ENCODE measurements around the gene NBEA. TPM values are rescaled to one million over a fixed set of nuclear protein-coding genes. Genes with fewer than 3 reads are reported as not detected.

The NBEA gene
- total RNA-seq, 1 donor from 2014 or later: 3.9 TPM

GRCh38 chr13:35498231-35498630, 556.2 kb downstream of the NBEA start:
- ChIA-PET CTCF (no interaction called here), POLR2A (no interaction called here)
- no peaks in the 10 kb centered on the region for H3K4me1 Mint-ChIP-seq
- H3K27me3 Mint-ChIP-seq: no peaks in the 10 kb centered on the region
- H3K4me3 Mint-ChIP-seq: no peak overlapping the region
- no peak for DNase-seq
- H3K36me3 Mint-ChIP-seq (ENCODE audit: low read depth): no peaks in the 10 kb centered on the region
- intact Hi-C loops (cut with micrococcal nuclease): no loop called here
- peaks cover 8% of the 10 kb centered on the region for H3K9me3 Mint-ChIP-seq
- no peak overlapping the region for H3K27ac Mint-ChIP-seq
- TF ChIP-seq CTCF (IDR thresholded peaks at IDR 0.05): no peak
- no peak for ATAC-seq (ENCODE audit: low read depth)

- ChIA-PET POLR2A (no interaction called here), CTCF (no interaction called here)
- Mint-ChIP-seq H3K36me3 (ENCODE audit: low read depth) (no peaks in the 10 kb centered on the region), H3K4me3 (no peak overlapping the region), H3K9me3 (peaks cover 6% of the 10 kb centered on the region), H3K27me3 (no peaks in the 10 kb centered on the region), H3K4me1 (no peaks in the 10 kb centered on the region), H3K27ac (no peak overlapping the region)
- no peak for TF ChIP-seq CTCF (IDR thresholded peaks at IDR 0.05)
- intact Hi-C loops (cut with micrococcal nuclease): no loop called here
- DNase-seq (no peak), ATAC-seq (ENCODE audit: low read depth) (no peak)
Measured at GRCh38 chr13:35499196-35499662, 557.2 kb downstream of the NBEA start.

- ChIA-PET CTCF (no interaction called here), POLR2A (no interaction called here)
- H3K4me3 Mint-ChIP-seq: no peak overlapping the region
- no peaks in the 10 kb centered on the region for H3K4me1 Mint-ChIP-seq
- H3K36me3 Mint-ChIP-seq (ENCODE audit: low read depth): no peaks in the 10 kb centered on the region
- no peak overlapping the region for H3K27ac Mint-ChIP-seq
- ATAC-seq (ENCODE audit: low read depth) (no peak), DNase-seq (no peak)
- H3K9me3 Mint-ChIP-seq: peaks cover 4% of the 10 kb centered on the region
- no peak for TF ChIP-seq CTCF (IDR thresholded peaks at IDR 0.05)
- no peaks in the 10 kb centered on the region for H3K27me3 Mint-ChIP-seq
- intact Hi-C loops (cut with micrococcal nuclease): no loop called here
Measured at GRCh38 chr13:35499676-35500075, 557.6 kb downstream of the NBEA start.

- TF ChIP-seq CTCF (IDR thresholded peaks at IDR 0.05): no peak
- Mint-ChIP-seq H3K27me3 (no peaks in the 10 kb centered on the region), H3K4me1 (no peaks in the 10 kb centered on the region), H3K4me3 (no peak overlapping the region), H3K27ac (no peak overlapping the region), H3K9me3 (peaks cover 2% of the 10 kb centered on the region), H3K36me3 (ENCODE audit: low read depth) (no peaks in the 10 kb centered on the region)
- intact Hi-C loops (cut with micrococcal nuclease): no loop called here
- ChIA-PET POLR2A (no interaction called here), CTCF (no interaction called here)
- ATAC-seq (ENCODE audit: low read depth) (no peak), DNase-seq (no peak)
Measured at GRCh38 chr13:35500144-35500543, 558.1 kb downstream of the NBEA start.

GRCh38 chr13:35501661-35502235, 559.7 kb downstream of the NBEA start:
- no peaks in the 10 kb centered on the region for H3K36me3 Mint-ChIP-seq (ENCODE audit: low read depth)
- no peak for TF ChIP-seq CTCF (IDR thresholded peaks at IDR 0.05)
- CTCF ChIA-PET: no interaction called here

More at GRCh38 chr13:35501661-35502235, 559.7 kb downstream of the NBEA start:
- ATAC-seq (ENCODE audit: low read depth): no peak
- H3K9me3 Mint-ChIP-seq: no peaks in the 10 kb centered on the region
- intact Hi-C loops (cut with micrococcal nuclease): no loop called here
- H3K27me3 Mint-ChIP-seq: no peaks in the 10 kb centered on the region
- no peak for DNase-seq
- H3K4me1 Mint-ChIP-seq: no peaks in the 10 kb centered on the region
- POLR2A ChIA-PET: no interaction called here
- no peak overlapping the region for H3K4me3 Mint-ChIP-seq
- no peak overlapping the region for H3K27ac Mint-ChIP-seq

All from activated B cell treated with CpG ODN at 0.5 μM for 24 hours (primary cell).